Astrocyte of the cerebellum (primary cell): ENCODE measurements around the gene RAB37.

Experiments used
- DNase-seq: peaks from one replicate; pipeline ENCODE4 v3.0.0-alpha.2; 2011; ENCODE audit warnings: low read depth
- H3K4me3 ChIP-seq: 2 replicates; pipeline ENCODE4 v1.5.1; 2011; ENCODE audit warnings: mild to moderate bottlenecking, low read depth, low read length, moderate library complexity
- CTCF ChIP-seq: IDR thresholded peaks from 2 replicates; pipeline ENCODE4 v1.5.1; 2012; ENCODE audit warnings: low read length, low read depth, moderate library complexity, mild to moderate bottlenecking; ENCODE audit errors: missing control alignments
- in situ Hi-C: cut with HindIII; loops from 2 replicates; pipeline ENCODE4 v1.10.0; 2017; ENCODE audit warnings: low sequenced_read_pairs

Gene RAB37

GRCh38 chr17:74752415-74752814 is 15.4 kb downstream of the RAB37 start:
- no peak overlapping the region for H3K4me3 ChIP-seq
- DNase-seq, result no peak
- in situ Hi-C loops, result no loop called here
- TF ChIP-seq CTCF, result no peak

- in situ Hi-C loops, result no loop called here
- no peak for DNase-seq
- TF ChIP-seq CTCF, result no peak
- H3K4me3 ChIP-seq, result no peak overlapping the region
Measured at GRCh38 chr17:74752822-74753401, 15.9 kb downstream of the RAB37 start.

- no peak overlapping the region for H3K4me3 ChIP-seq
- in situ Hi-C loops, result no loop called here
- no peak for TF ChIP-seq CTCF
- no peak for DNase-seq
Measured at GRCh38 chr17:74754832-74755231, 17.8 kb downstream of the RAB37 start.

GRCh38 chr17:74755533-74755932 is 18.5 kb downstream of the RAB37 start:
- no peak overlapping the region for H3K4me3 ChIP-seq
- in situ Hi-C loops, result no loop called here
- no peak for TF ChIP-seq CTCF
- DNase-seq, result no peak

GRCh38 chr17:74756891-74757290 is 19.8 kb downstream of the RAB37 start:
- no peak for DNase-seq
- in situ Hi-C loops, result no loop called here
- H3K4me3 ChIP-seq, result no peak overlapping the region
- TF ChIP-seq CTCF, result no peak

GRCh38 chr17:74757502-74757901 is 20.4 kb downstream of the RAB37 start:
- TF ChIP-seq CTCF, result no peak
- H3K4me3 ChIP-seq, result no peak overlapping the region
- DNase-seq, result no peak
- in situ Hi-C loops, result no loop called here
